IMR-90 (cell line): ENCODE measurements around the gene ACE. TPM values are rescaled to one million over a fixed set of nuclear protein-coding genes. Genes with fewer than 3 reads are reported as not detected.

Experiments
- ATAC-seq: fragments of 200-7000 bp; cut with Tn5 transposase; 2 replicates; pipeline ENCODE4 v1.9.1; 2020; ENCODE audit warnings: low read depth, mild to moderate bottlenecking, moderate library complexity
- BruUV-seq: library from RNA; stranded (reverse); fragments of 400-500 nt; replicated peaks from 2 replicates; lab custom pipeline; 2021; lab: Mats Ljungman, UMichigan
- CTCF ChIA-PET: fragments of 300-600 bp; formaldehyde crosslinking; extraction: SDS; loops from one replicate; lab custom pipeline; 2021; ENCODE audit warnings: antibody characterized with exemption; lab: Yijun Ruan, JAX
- POLR2A ChIA-PET: fragments of 300-600 bp; sonication (Branson Sonifier 250); formaldehyde crosslinking; loops from one replicate; lab custom pipeline; 2022; ENCODE audit warnings: antibody characterized with exemption; ENCODE audit not compliant: unreplicated experiment; lab: Charles Lee
- DNase-seq: peaks from one replicate; pipeline ENCODE4 v3.0.0; 2013
- H2AFZ ChIP-seq: replicated peaks from 2 replicates; pipeline ENCODE3; 2013; ENCODE audit warnings: low read length, mild to moderate bottlenecking; ENCODE audit not compliant: poor library complexity
- H2AK5ac ChIP-seq: 2 replicates; pipeline ENCODE4 v1.6.1; 2013; ENCODE audit warnings: low read depth, low read length, inconsistent platforms
- H2AK9ac ChIP-seq: replicated peaks from 2 replicates; pipeline ENCODE3; 2013; ENCODE audit warnings: mild to moderate bottlenecking, low read depth, low read length, moderate library complexity; ENCODE audit not compliant: poor library complexity
- H2BK120ac ChIP-seq: 2 replicates; pipeline ENCODE4 v1.6.1; 2013; ENCODE audit warnings: low read depth, low read length, inconsistent platforms
- H2BK15ac ChIP-seq: 3 replicates; pipeline ENCODE4 v1.6.1; 2013; ENCODE audit warnings: low read depth, low read length, inconsistent platforms
- H2BK20ac ChIP-seq: 2 replicates; pipeline ENCODE4 v1.6.1; 2013; ENCODE audit warnings: low read depth, mild to moderate bottlenecking, inconsistent platforms, low read length, moderate library complexity
- H2BK5ac ChIP-seq: 2 replicates; pipeline ENCODE4 v1.6.1; 2013; ENCODE audit warnings: mild to moderate bottlenecking, low read depth, low read length, inconsistent platforms; ENCODE audit not compliant: poor library complexity, severe bottlenecking
- H3K14ac ChIP-seq: replicated peaks from 2 replicates; pipeline ENCODE4 v1.6.1; 2013; ENCODE audit warnings: low read depth, low read length, inconsistent platforms
- H3K18ac ChIP-seq: 2 replicates; pipeline ENCODE4 v1.6.1; 2013; ENCODE audit warnings: low read depth, low read length, control low read depth
- H3K23ac ChIP-seq: 2 replicates; pipeline ENCODE4 v1.6.1; 2013; ENCODE audit warnings: low read depth, low read length, inconsistent platforms
- H3K27ac ChIP-seq: 2 replicates; pipeline ENCODE4 v1.5.1; 2013; ENCODE audit warnings: mild to moderate bottlenecking, control low read depth, low read length; ENCODE audit not compliant: insufficient read depth
- H3K27me3 ChIP-seq: 2 replicates; pipeline ENCODE4 v1.6.1; 2013; ENCODE audit warnings: low read length; ENCODE audit not compliant: control insufficient read depth, insufficient read depth
- H3K36me3 ChIP-seq: 2 replicates; pipeline ENCODE4 v1.6.1; 2013; ENCODE audit warnings: low read length, mixed read lengths; ENCODE audit not compliant: control insufficient read depth, insufficient read depth
- H3K4ac ChIP-seq: 2 replicates; pipeline ENCODE4 v1.6.1; 2013; ENCODE audit warnings: low read depth, low read length, inconsistent platforms
- H3K4me1 ChIP-seq: 2 replicates; pipeline ENCODE4 v1.6.1; 2013; ENCODE audit warnings: low read length, mixed read lengths; ENCODE audit not compliant: control insufficient read depth, insufficient read depth
- H3K4me2 ChIP-seq: 2 replicates; pipeline ENCODE4 v1.6.1; 2013; ENCODE audit warnings: low read depth, mild to moderate bottlenecking, control low read depth, low read length, moderate library complexity
- H3K4me3 ChIP-seq: 2 replicates; pipeline ENCODE4 v1.5.1; 2013; ENCODE audit warnings: low read depth, mild to moderate bottlenecking, control low read depth, low read length, moderate library complexity; ENCODE audit not compliant: insufficient read depth
- H3K56ac ChIP-seq: 2 replicates; pipeline ENCODE4 v1.6.1; 2013; ENCODE audit warnings: low read length, inconsistent platforms; ENCODE audit not compliant: insufficient read depth; ENCODE audit errors: extremely low read depth
- H3K79me1 ChIP-seq, 2 experiments: 2 replicates each; pipeline ENCODE4 v1.6.1; 2013; ENCODE audit warnings: low read length in 2 of 2, inconsistent platforms in 1 of 2, low read depth in 1 of 2
- H3K9ac ChIP-seq: 2 replicates; pipeline ENCODE4 v1.6.1; 2013; ENCODE audit warnings: low read depth, low read length, control low read depth
- H3K9me1 ChIP-seq: 2 replicates; pipeline ENCODE4 v1.6.1; 2013; ENCODE audit warnings: low read length, inconsistent platforms; ENCODE audit not compliant: insufficient read depth
- H3K9me3 ChIP-seq: 2 replicates; pipeline ENCODE4 v1.6.1; 2013; ENCODE audit warnings: low read length; ENCODE audit not compliant: control insufficient read depth, insufficient read depth
- H4K20me1 ChIP-seq: 2 replicates; pipeline ENCODE4 v1.6.1; 2013; ENCODE audit warnings: low read length, inconsistent platforms; ENCODE audit not compliant: insufficient read depth
- H4K5ac ChIP-seq: 2 replicates; pipeline ENCODE4 v1.6.1; 2013; ENCODE audit warnings: mild to moderate bottlenecking, low read depth, low read length, control low read depth
- H4K8ac ChIP-seq, 2 experiments: 2 replicates each; pipeline ENCODE4 v1.6.1; 2013; ENCODE audit warnings: low read depth in 2 of 2, low read length in 2 of 2, control low read depth in 1 of 2, inconsistent platforms in 1 of 2
- H4K91ac ChIP-seq: 2 replicates; pipeline ENCODE4 v1.6.1; 2013; ENCODE audit warnings: low read depth, low read length, inconsistent platforms; ENCODE audit not compliant: insufficient read depth
- BHLHE40 ChIP-seq: fragments of 150-350 bp; IDR thresholded peaks from 2 replicates; pipeline ENCODE4 v1.6.1; 2016; ENCODE audit warnings: mild to moderate bottlenecking, low read depth, low read length
- FOS ChIP-seq: fragments of 150-350 bp; IDR thresholded peaks from 2 replicates; pipeline ENCODE4 v1.6.1; 2016; ENCODE audit warnings: low read depth, low read length
- MAFK ChIP-seq: IDR thresholded peaks from 2 replicates; pipeline ENCODE4 v1.6.1; 2012; ENCODE audit warnings: low read depth, low read length, improper control_type of control experiment
- MAZ ChIP-seq: IDR thresholded peaks from 2 replicates; pipeline ENCODE4 v1.6.1; 2012; ENCODE audit warnings: low read depth, mild to moderate bottlenecking, low read length, improper control_type of control experiment, moderate library complexity, borderline replicate concordance
- MXI1 ChIP-seq: IDR thresholded peaks from 2 replicates; pipeline ENCODE4 v1.6.1; 2012; ENCODE audit warnings: low read depth, mild to moderate bottlenecking, low read length, moderate library complexity, borderline replicate concordance
- NFE2L2 ChIP-seq: fragments of 150-350 bp; IDR thresholded peaks from 2 replicates; pipeline ENCODE4 v1.6.1; 2016; ENCODE audit warnings: low read depth, mild to moderate bottlenecking, low read length
- RAD21 ChIP-seq: IDR thresholded peaks from 2 replicates; pipeline ENCODE4 v1.6.1; 2012; ENCODE audit warnings: low read length, improper control_type of control experiment
- WGBS, 2 experiments: methylation state at CpG; one replicate each; pipeline versions ENCODE4 v1.1.5 to v1.1.7; 2013; ENCODE audit warnings: missing lambda C conversion rate in 2 of 2; ENCODE audit not compliant: insufficient read length in 1 of 2; ENCODE audit errors: extremely low coverage in 2 of 2; 5-methylcytosine and 5-hydroxymethylcytosine counted together
- dilution Hi-C: fragments of 300-500 bp; cut with HindIII; formaldehyde crosslinking; loops from one replicate; pipeline ENCODE4 v1.14.3; 2018; ENCODE audit warnings: low sequenced_read_pairs; ENCODE audit not compliant: unreplicated experiment
- in situ Hi-C: fragments of 300-500 bp; cut with MboI; formaldehyde crosslinking; loops from 3 replicates; pipeline ENCODE4 v1.14.3; 2019; ENCODE audit warnings: low sequenced_read_pairs, inconsistent platforms, mixed read lengths
- intact Hi-C: fragments of 100-400 bp; cut with micrococcal nuclease; formaldehyde crosslinking; loops from 2 replicates; pipeline ENCODE4 v1.10.0; 2022
- polyA plus RNA-seq, 3 experiments: library from polyadenylated mRNA; depleted of rRNA; stranded (reverse); fragments of >200 nt; gene quantifications; 2 replicates each; pipeline ENCODE4 v1.2.3, GENCODE V29; 2012; ENCODE audit warnings: low replicate concordance in 1 of 3
- total RNA-seq: library from RNA; depleted of rRNA; stranded (reverse); fragments of >200 nt; gene quantifications from 2 replicates; pipeline ENCODE4 v1.2.3, GENCODE V29; 2012
- TF ChIP-seq, protein P1 (sequence below): conservative IDR thresholded peaks from 2 replicates; pipeline ENCODE4 v1.5.1; 2012; ENCODE audit warnings: mild to moderate bottlenecking, low read depth, low read length, improper control_type of control experiment
- TF ChIP-seq, protein P2 (sequence below): fragments of 150-350 bp; IDR thresholded peaks from 2 replicates; pipeline ENCODE4 v1.6.1; 2017; ENCODE audit warnings: mild to moderate bottlenecking, antibody characterized with exemption, low read length, low read depth

The ACE gene
- total and polyA plus RNA-seq, 2 of the 4 experiments (the other 2 are of a cell fraction): 1.4 to 5.8 TPM

DNA sequence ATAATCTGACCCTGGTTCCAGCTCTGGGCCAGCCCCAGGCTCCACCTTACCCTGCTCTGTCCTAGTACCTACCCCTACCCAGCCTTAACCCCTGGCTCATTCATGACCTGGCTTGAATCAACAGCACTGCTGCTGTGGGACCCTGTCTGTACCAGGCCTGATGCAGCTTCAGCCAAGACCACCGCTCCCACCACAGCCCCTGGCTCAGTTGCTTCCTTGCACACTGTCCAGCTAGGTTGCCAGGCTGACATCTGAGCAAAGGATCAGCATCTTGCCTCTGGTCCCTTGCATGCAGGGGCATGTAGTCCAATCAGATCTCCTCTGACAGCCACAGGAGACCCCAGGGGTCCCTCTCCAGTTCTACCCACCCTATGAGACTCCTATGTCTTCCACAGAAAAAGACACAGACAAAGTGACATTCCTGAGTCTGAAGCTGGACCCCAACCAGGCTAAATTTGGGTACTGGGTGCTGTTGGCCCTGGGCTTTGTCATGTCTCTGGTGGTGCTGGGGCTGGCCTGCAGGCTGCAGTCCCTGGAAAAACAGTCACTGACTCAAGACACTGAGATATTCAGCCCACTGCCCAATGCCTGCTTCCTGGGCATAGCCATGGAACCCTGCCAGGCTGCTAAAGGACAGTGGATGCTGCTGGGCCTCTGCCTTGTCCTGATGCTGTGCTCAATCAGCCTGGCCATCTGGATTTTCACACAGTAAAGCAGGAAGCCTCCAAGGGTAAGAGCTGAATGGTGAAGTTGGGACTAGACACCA, 42.4 kb downstream of the ACE start:
- Histone ChIP-seq H4K20me1 (peaks cover 5% of the 10 kb centered on the region; the same call in 1 of the 2 replicates), H3K23ac (no peak overlapping the region), H3K36me3 (no peaks in the 10 kb centered on the region), H3K18ac (no peak overlapping the region), H3K4me1 (peaks cover 5% of the 10 kb centered on the region), H3K4me3 (no peak overlapping the region), H3K4ac (no peak overlapping the region), H4K8ac (no peak overlapping the region), H2BK20ac (no peak overlapping the region), H2AFZ (no peak overlapping the region), H3K9me3 (no peaks in the 10 kb centered on the region), H3K79me1 (no peaks in the 10 kb centered on the region), H2BK5ac (no peak overlapping the region), H3K9ac (no peak overlapping the region), H2AK5ac (no peak overlapping the region), H4K5ac (no peak overlapping the region), H3K4me2 (no peak overlapping the region), H2BK120ac (no peak overlapping the region), H2BK15ac (no peak overlapping the region), H3K9me1 (peaks cover 4% of the 10 kb centered on the region; the same call in 1 of the 2 replicates), H3K56ac (no peak overlapping the region), H4K91ac (no peak overlapping the region), H3K14ac (no peak overlapping the region), H3K27ac (no peak overlapping the region), H2AK9ac (no peak overlapping the region), H3K27me3 (peaks cover 20% of the 10 kb centered on the region)
- DNase-seq (no peak), ATAC-seq (no peak)
- TF ChIP-seq, protein P1, sequence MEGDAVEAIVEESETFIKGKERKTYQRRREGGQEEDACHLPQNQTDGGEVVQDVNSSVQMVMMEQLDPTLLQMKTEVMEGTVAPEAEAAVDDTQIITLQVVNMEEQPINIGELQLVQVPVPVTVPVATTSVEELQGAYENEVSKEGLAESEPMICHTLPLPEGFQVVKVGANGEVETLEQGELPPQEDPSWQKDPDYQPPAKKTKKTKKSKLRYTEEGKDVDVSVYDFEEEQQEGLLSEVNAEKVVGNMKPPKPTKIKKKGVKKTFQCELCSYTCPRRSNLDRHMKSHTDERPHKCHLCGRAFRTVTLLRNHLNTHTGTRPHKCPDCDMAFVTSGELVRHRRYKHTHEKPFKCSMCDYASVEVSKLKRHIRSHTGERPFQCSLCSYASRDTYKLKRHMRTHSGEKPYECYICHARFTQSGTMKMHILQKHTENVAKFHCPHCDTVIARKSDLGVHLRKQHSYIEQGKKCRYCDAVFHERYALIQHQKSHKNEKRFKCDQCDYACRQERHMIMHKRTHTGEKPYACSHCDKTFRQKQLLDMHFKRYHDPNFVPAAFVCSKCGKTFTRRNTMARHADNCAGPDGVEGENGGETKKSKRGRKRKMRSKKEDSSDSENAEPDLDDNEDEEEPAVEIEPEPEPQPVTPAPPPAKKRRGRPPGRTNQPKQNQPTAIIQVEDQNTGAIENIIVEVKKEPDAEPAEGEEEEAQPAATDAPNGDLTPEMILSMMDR: no peak
- no peak for TF ChIP-seq MAFK
- TF ChIP-seq FOS: no peak
- TF ChIP-seq, protein P2, sequence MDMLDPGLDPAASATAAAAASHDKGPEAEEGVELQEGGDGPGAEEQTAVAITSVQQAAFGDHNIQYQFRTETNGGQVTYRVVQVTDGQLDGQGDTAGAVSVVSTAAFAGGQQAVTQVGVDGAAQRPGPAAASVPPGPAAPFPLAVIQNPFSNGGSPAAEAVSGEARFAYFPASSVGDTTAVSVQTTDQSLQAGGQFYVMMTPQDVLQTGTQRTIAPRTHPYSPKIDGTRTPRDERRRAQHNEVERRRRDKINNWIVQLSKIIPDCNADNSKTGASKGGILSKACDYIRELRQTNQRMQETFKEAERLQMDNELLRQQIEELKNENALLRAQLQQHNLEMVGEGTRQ: no peak
- TF ChIP-seq BHLHE40: no peak
- TF ChIP-seq NFE2L2: no peak
- no peak for TF ChIP-seq MAZ
- no peak for TF ChIP-seq MXI1
- no peak for TF ChIP-seq RAD21
- WGBS, 2 experiments: 57% methylated on average over 1 of the region's 1 CpG; no CpG with 5 or more reads in 1 of the 2 experiments
- in situ Hi-C loops (no loop called here), intact Hi-C loops (no loop called here), dilution Hi-C loops (no loop called here)
- ChIA-PET POLR2A (no interaction called here), CTCF (no interaction called here)
- BruUV-seq: no TSS peak
